ENCODE data around the gene RAB1B.

RAB1B gene

GRCh38 chr11:66294626-66295620 lies 26.5 kb downstream of the RAB1B start:
- no peaks in the 10 kb centered on the region for H3K27me3 ChIP-seq (ENCODE audit: insufficient read depth, low read length, poor library complexity, severe bottlenecking)
- H3K9ac ChIP-seq (ENCODE audit: low read depth, low read length, poor library complexity, severe bottlenecking): no peak overlapping the region
- TF ChIP-seq CTCF (conservative IDR thresholded peaks at IDR 0.05; ENCODE audit: low read length) (no peak), EZH2phosphoT487 (IDR thresholded peaks at IDR 0.05; ENCODE audit: borderline replicate concordance) (no peak)
- no peak overlapping the region for H2AFZ ChIP-seq (ENCODE audit: low read length)
- H3K9me2 ChIP-seq (replicated peaks; ENCODE audit: low read depth, low read length): no peaks in the 10 kb centered on the region
- peaks cover 4% of the 10 kb centered on the region for H3K4me1 ChIP-seq (ENCODE audit: insufficient read depth, low read length, poor library complexity, severe bottlenecking)
- no peaks in the 10 kb centered on the region for H3F3A ChIP-seq (ENCODE audit: low read depth)
- H3K4me3 ChIP-seq (ENCODE audit: low read length, poor library complexity, severe bottlenecking): no peak overlapping the region
- no peaks in the 10 kb centered on the region for H4K20me1 ChIP-seq (ENCODE audit: insufficient read depth, low read length, poor library complexity, severe bottlenecking)
- no peak overlapping the region for H3K4me2 ChIP-seq (ENCODE audit: low read depth, low read length, poor library complexity, severe bottlenecking)
- H3K36me3 ChIP-seq (ENCODE audit: insufficient read depth, low read length): no peaks in the 10 kb centered on the region
- no peaks in the 10 kb centered on the region for H3K79me2 ChIP-seq (ENCODE audit: insufficient read depth, low read length)
- no peaks in the 10 kb centered on the region for H3K9me3 ChIP-seq (ENCODE audit: insufficient read depth, low read depth, low read length)

- no peaks in the 10 kb centered on the region for H3K9me2 ChIP-seq (replicated peaks; ENCODE audit: low read depth, low read length)
- H4K20me1 ChIP-seq (ENCODE audit: insufficient read depth, low read length, poor library complexity, severe bottlenecking): no peaks in the 10 kb centered on the region
- no peak overlapping the region for H3K4me2 ChIP-seq (ENCODE audit: low read depth, low read length, poor library complexity, severe bottlenecking)
- no peak overlapping the region for H3K4me3 ChIP-seq (ENCODE audit: low read length, poor library complexity, severe bottlenecking)
- no peaks in the 10 kb centered on the region for H3K36me3 ChIP-seq (ENCODE audit: insufficient read depth, low read length)
- H3K9ac ChIP-seq (ENCODE audit: low read depth, low read length, poor library complexity, severe bottlenecking): no peak overlapping the region
- no peaks in the 10 kb centered on the region for H3K79me2 ChIP-seq (ENCODE audit: insufficient read depth, low read length)
- H3K9me3 ChIP-seq (ENCODE audit: insufficient read depth, low read depth, low read length): no peaks in the 10 kb centered on the region
- no peak overlapping the region for H2AFZ ChIP-seq (ENCODE audit: low read length)
- no peaks in the 10 kb centered on the region for H3K27me3 ChIP-seq (ENCODE audit: insufficient read depth, low read length, poor library complexity, severe bottlenecking)
- no peaks in the 10 kb centered on the region for H3K4me1 ChIP-seq (ENCODE audit: insufficient read depth, low read length, poor library complexity, severe bottlenecking)
- H3F3A ChIP-seq (ENCODE audit: low read depth): no peaks in the 10 kb centered on the region
- TF ChIP-seq CTCF (conservative IDR thresholded peaks at IDR 0.05; ENCODE audit: low read length) (no peak), EZH2phosphoT487 (IDR thresholded peaks at IDR 0.05; ENCODE audit: borderline replicate concordance) (no peak)
Measured at GRCh38 chr11:66297610-66298009, 29.2 kb downstream of the RAB1B start.

- Histone ChIP-seq H3F3A (ENCODE audit: low read depth) (no peaks in the 10 kb centered on the region), H3K9ac (ENCODE audit: low read depth, low read length, poor library complexity, severe bottlenecking) (no peak overlapping the region), H4K20me1 (ENCODE audit: insufficient read depth, low read length, poor library complexity, severe bottlenecking) (no peaks in the 10 kb centered on the region), H3K9me3 (ENCODE audit: insufficient read depth, low read depth, low read length) (no peaks in the 10 kb centered on the region), H3K79me2 (ENCODE audit: insufficient read depth, low read length) (no peaks in the 10 kb centered on the region), H3K4me1 (ENCODE audit: insufficient read depth, low read length, poor library complexity, severe bottlenecking) (no peaks in the 10 kb centered on the region), H3K4me2 (ENCODE audit: low read depth, low read length, poor library complexity, severe bottlenecking) (no peak overlapping the region), H2AFZ (ENCODE audit: low read length) (no peak overlapping the region), H3K4me3 (ENCODE audit: low read length, poor library complexity, severe bottlenecking) (no peak overlapping the region), H3K9me2 (replicated peaks; ENCODE audit: low read depth, low read length) (no peaks in the 10 kb centered on the region), H3K36me3 (ENCODE audit: insufficient read depth, low read length) (no peaks in the 10 kb centered on the region), H3K27me3 (ENCODE audit: insufficient read depth, low read length, poor library complexity, severe bottlenecking) (no peaks in the 10 kb centered on the region)
- TF ChIP-seq CTCF (conservative IDR thresholded peaks at IDR 0.05; ENCODE audit: low read length) (no peak), EZH2phosphoT487 (IDR thresholded peaks at IDR 0.05; ENCODE audit: borderline replicate concordance) (no peak)
Measured at GRCh38 chr11:66299186-66299585, 30.7 kb downstream of the RAB1B start.

Data from Loucy (cell line).